Neural progenitor cell (in vitro differentiated cells): ENCODE data around the gene CDH18. TPM values are rescaled to one million over a fixed set of nuclear protein-coding genes. Genes with fewer than 3 reads are reported as not detected.

ENCODE experiments used
- DNase-seq: peaks from one replicate; pipeline ENCODE4 v3.0.0-alpha.2; 2016; ENCODE audit warnings: low spot score
- H2AFZ ChIP-seq: fragments of 200-600 bp; sonication (generic); replicated peaks from 2 replicates; pipeline ENCODE4 v1.6.1; 2016; ENCODE audit warnings: antibody characterized with exemption
- H3F3A ChIP-seq: fragments of 200-600 bp; sonication (generic); 2 replicates; pipeline ENCODE4 v1.6.1; 2016; ENCODE audit warnings: antibody characterized with exemption, low read depth
- H3K27ac ChIP-seq: fragments of 200-600 bp; sonication (generic); 2 replicates; pipeline ENCODE4 v1.5.1; 2016; ENCODE audit warnings: mild to moderate bottlenecking
- H3K27me3 ChIP-seq: fragments of 200-600 bp; sonication (generic); 2 replicates; pipeline ENCODE4 v1.6.1; 2016; ENCODE audit warnings: mild to moderate bottlenecking, moderate library complexity
- H3K36me3 ChIP-seq: fragments of 200-600 bp; sonication (generic); 2 replicates; pipeline ENCODE4 v1.5.1; 2016
- H3K4me1 ChIP-seq: fragments of 200-600 bp; sonication (generic); 2 replicates; pipeline ENCODE4 v1.6.1; 2016; ENCODE audit warnings: mixed run types
- H3K4me2 ChIP-seq: fragments of 200-600 bp; sonication (generic); 2 replicates; pipeline ENCODE4 v1.6.1; 2016
- H3K4me3 ChIP-seq: fragments of 200-600 bp; sonication (generic); 2 replicates; pipeline ENCODE4 v1.5.1; 2016
- H3K79me2 ChIP-seq: fragments of 200-600 bp; sonication (generic); 2 replicates; pipeline ENCODE4 v1.6.1; 2016; ENCODE audit warnings: low read depth
- H3K9ac ChIP-seq: fragments of 200-600 bp; sonication (generic); 2 replicates; pipeline ENCODE4 v1.6.1; 2016
- H3K9me3 ChIP-seq: fragments of 200-600 bp; sonication (generic); 2 replicates; pipeline ENCODE4 v1.5.1; 2016; ENCODE audit warnings: low read depth
- H4K20me1 ChIP-seq: fragments of 200-600 bp; sonication (generic); 2 replicates; pipeline ENCODE4 v1.6.1; 2016; ENCODE audit warnings: low read depth
- H3K27ac Mint-ChIP-seq: 3 replicates; pipeline ENCODE4 v1.8.0; 2021; ENCODE audit warnings: mixed read lengths
- H3K27me3 Mint-ChIP-seq: 2 replicates; pipeline ENCODE4 v1.8.0; 2022; ENCODE audit warnings: low read depth, mild to moderate bottlenecking, inconsistent platforms, moderate library complexity, mixed read lengths; ENCODE audit not compliant: insufficient read depth
- H3K36me3 Mint-ChIP-seq: 3 replicates; pipeline ENCODE4 v1.8.0; 2021; ENCODE audit warnings: mixed read lengths
- H3K4me1 Mint-ChIP-seq: 3 replicates; pipeline ENCODE4 v1.8.0; 2021; ENCODE audit warnings: mixed read lengths
- H3K4me3 Mint-ChIP-seq: 3 replicates; pipeline ENCODE4 v1.8.0; 2021; ENCODE audit warnings: mild to moderate bottlenecking, moderate library complexity, mixed read lengths
- H3K9me3 Mint-ChIP-seq: 3 replicates; pipeline ENCODE4 v1.8.0; 2020; ENCODE audit warnings: mixed read lengths
- EZH2 ChIP-seq: fragments of 200-600 bp; sonication (generic); IDR thresholded peaks from 2 replicates; pipeline ENCODE4 v1.6.1; 2017; ENCODE audit warnings: antibody characterized with exemption, mild to moderate bottlenecking, moderate library complexity
- EZH2phosphoT487 ChIP-seq: fragments of 200-600 bp; sonication (generic); IDR thresholded peaks from 2 replicates; pipeline ENCODE4 v1.6.1; 2017; ENCODE audit warnings: antibody characterized with exemption
- total RNA-seq: library from RNA; depleted of rRNA; stranded (reverse); fragments of >200 nt; gene quantifications from 2 replicates; pipeline ENCODE4 v1.2.3, GENCODE V29; 2015; ENCODE audit warnings: low replicate concordance
- TF ChIP-seq, protein P1 (sequence below): fragments of 200-600 bp; sonication (generic); IDR thresholded peaks from 2 replicates; pipeline ENCODE4 v1.5.1; 2017; ENCODE audit warnings: antibody characterized with exemption, mild to moderate bottlenecking

Gene CDH18
- total RNA-seq, 1 donor from 2014 or later = 0.58 TPM

DNA sequence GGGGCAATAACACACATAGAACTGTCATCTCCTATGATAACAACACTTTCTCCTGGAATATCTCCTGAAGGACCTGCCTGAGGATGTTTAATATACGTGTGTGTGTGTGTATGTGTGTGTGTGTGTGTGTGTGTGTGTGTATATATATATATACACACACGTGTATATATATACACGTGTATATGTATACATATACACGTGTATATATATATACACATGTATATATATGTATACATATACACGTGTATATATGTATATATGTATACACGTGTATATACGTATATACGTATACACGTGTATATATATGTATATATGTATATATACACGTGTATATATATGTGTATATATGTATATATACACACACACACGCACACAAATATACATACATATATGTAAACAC is 27.5 kb downstream of the CDH18 start:
- Mint-ChIP-seq H3K27me3 (no peaks in the 10 kb centered on the region), H3K4me3 (no peak overlapping the region)
- DNase-seq = no peak

GRCh38 chr5:19959830-19960384 is 28.1 kb downstream of the CDH18 start:
- H3F3A ChIP-seq = no peaks in the 10 kb centered on the region
- Mint-ChIP-seq H3K9me3 (no peaks in the 10 kb centered on the region), H3K27me3 (no peaks in the 10 kb centered on the region), H3K36me3 (no peaks in the 10 kb centered on the region), H3K27ac (no peak overlapping the region), H3K4me3 (no peak overlapping the region), H3K4me1 (no peaks in the 10 kb centered on the region)
- H4K20me1 ChIP-seq = no peaks in the 10 kb centered on the region
- no peaks in the 10 kb centered on the region for H3K36me3 ChIP-seq
- H3K79me2 ChIP-seq = no peaks in the 10 kb centered on the region
- H3K4me1 ChIP-seq = no peaks in the 10 kb centered on the region
- H3K9ac ChIP-seq = no peak overlapping the region
- no peak overlapping the region for H3K4me2 ChIP-seq
- no peaks in the 10 kb centered on the region for H3K9me3 ChIP-seq
- TF ChIP-seq EZH2 (no peak), EZH2phosphoT487 (no peak)
- TF ChIP-seq, protein P1, sequence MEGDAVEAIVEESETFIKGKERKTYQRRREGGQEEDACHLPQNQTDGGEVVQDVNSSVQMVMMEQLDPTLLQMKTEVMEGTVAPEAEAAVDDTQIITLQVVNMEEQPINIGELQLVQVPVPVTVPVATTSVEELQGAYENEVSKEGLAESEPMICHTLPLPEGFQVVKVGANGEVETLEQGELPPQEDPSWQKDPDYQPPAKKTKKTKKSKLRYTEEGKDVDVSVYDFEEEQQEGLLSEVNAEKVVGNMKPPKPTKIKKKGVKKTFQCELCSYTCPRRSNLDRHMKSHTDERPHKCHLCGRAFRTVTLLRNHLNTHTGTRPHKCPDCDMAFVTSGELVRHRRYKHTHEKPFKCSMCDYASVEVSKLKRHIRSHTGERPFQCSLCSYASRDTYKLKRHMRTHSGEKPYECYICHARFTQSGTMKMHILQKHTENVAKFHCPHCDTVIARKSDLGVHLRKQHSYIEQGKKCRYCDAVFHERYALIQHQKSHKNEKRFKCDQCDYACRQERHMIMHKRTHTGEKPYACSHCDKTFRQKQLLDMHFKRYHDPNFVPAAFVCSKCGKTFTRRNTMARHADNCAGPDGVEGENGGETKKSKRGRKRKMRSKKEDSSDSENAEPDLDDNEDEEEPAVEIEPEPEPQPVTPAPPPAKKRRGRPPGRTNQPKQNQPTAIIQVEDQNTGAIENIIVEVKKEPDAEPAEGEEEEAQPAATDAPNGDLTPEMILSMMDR = no peak
- no peak for DNase-seq
- H2AFZ ChIP-seq = no peak overlapping the region
- H3K4me3 ChIP-seq = no peak overlapping the region
- H3K27me3 ChIP-seq = no peaks in the 10 kb centered on the region
- no peak overlapping the region for H3K27ac ChIP-seq

More for the DNA sequence above, 27.5 kb downstream of the CDH18 start:
- no peak overlapping the region for H3K27ac ChIP-seq
- Mint-ChIP-seq H3K9me3 (no peaks in the 10 kb centered on the region), H3K4me1 (no peaks in the 10 kb centered on the region), H3K27ac (no peak overlapping the region), H3K36me3 (no peaks in the 10 kb centered on the region)
- H3K9me3 ChIP-seq = no peaks in the 10 kb centered on the region
- H4K20me1 ChIP-seq = no peaks in the 10 kb centered on the region
- no peaks in the 10 kb centered on the region for H3K79me2 ChIP-seq
- no peak for TF ChIP-seq EZH2
- no peak for TF ChIP-seq EZH2phosphoT487
- TF ChIP-seq, protein P1 = no peak
- no peak overlapping the region for H3K4me3 ChIP-seq
- H3K4me2 ChIP-seq = no peak overlapping the region
- H3K27me3 ChIP-seq = no peaks in the 10 kb centered on the region
- H3K4me1 ChIP-seq = no peaks in the 10 kb centered on the region
- no peaks in the 10 kb centered on the region for H3F3A ChIP-seq
- no peak overlapping the region for H3K9ac ChIP-seq
- no peak overlapping the region for H2AFZ ChIP-seq
- no peaks in the 10 kb centered on the region for H3K36me3 ChIP-seq

DNA sequence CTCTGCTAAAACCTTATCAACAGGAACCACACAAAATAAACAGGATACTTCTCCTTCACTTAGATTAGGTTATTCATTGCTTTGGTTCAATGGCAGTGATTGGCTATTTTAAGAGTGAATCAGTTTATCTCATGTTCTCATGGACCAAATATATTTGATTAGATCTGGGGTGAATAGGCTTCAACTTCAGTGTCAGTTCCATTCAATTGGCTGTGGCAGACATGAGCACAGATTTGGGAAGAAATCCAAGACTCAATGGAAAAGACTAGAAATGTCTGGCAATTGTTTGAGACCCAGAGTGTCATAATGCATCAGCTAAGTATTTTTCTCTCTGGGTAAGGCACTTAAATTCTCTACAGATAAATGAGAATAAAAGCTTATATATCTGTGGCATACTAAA is 37.1 kb downstream of the CDH18 start:
- Histone ChIP-seq H3K4me2 (no peak overlapping the region), H3K27me3 (no peaks in the 10 kb centered on the region), H3K27ac (no peak overlapping the region), H3K4me1 (no peaks in the 10 kb centered on the region), H2AFZ (no peak overlapping the region), H3F3A (no peaks in the 10 kb centered on the region), H3K79me2 (no peaks in the 10 kb centered on the region), H3K9me3 (no peaks in the 10 kb centered on the region), H3K9ac (no peak overlapping the region), H4K20me1 (no peaks in the 10 kb centered on the region), H3K36me3 (no peaks in the 10 kb centered on the region), H3K4me3 (no peak overlapping the region)
- Mint-ChIP-seq H3K27me3 (no peaks in the 10 kb centered on the region), H3K4me3 (no peak overlapping the region), H3K27ac (no peak overlapping the region), H3K4me1 (no peaks in the 10 kb centered on the region), H3K36me3 (no peaks in the 10 kb centered on the region), H3K9me3 (no peaks in the 10 kb centered on the region)
- TF ChIP-seq, protein P1 = no peak
- TF ChIP-seq EZH2phosphoT487 = no peak
- TF ChIP-seq EZH2 = no peak
- no peak for DNase-seq
